Colonic mucosa (tissue), 4 donors: ENCODE results near the gene DAZAP1. TPM values are rescaled to one million over a fixed set of nuclear protein-coding genes. Genes with fewer than 3 reads are reported as not detected.
A peak's percentile ranks its signal among the peaks of the same experiment; 100 is the strongest.

Source experiments
- DNase-seq: peaks from one replicate; pipeline ENCODE4 v3.0.0-alpha.2; 2020
- H3K27ac ChIP-seq: fragments of 200-600 bp; one replicate; pipeline ENCODE4 v1.8.0; 2021
- H3K27me3 ChIP-seq: fragments of 200-600 bp; one replicate; pipeline ENCODE4 v1.8.0; 2021
- H3K36me3 ChIP-seq: fragments of 200-600 bp; one replicate; pipeline ENCODE4 v1.8.0; 2021
- H3K4me1 ChIP-seq: fragments of 200-600 bp; one replicate; pipeline ENCODE4 v1.8.0; 2021; ENCODE audit warnings: mild to moderate bottlenecking
- H3K4me3 ChIP-seq: fragments of 200-600 bp; one replicate; pipeline ENCODE4 v1.8.0; 2021
- H3K9ac ChIP-seq, 2 donors: one replicate each; pipeline ENCODE4 v1.7.0; 2013; ENCODE audit warnings: control low read depth in 2 of 2, low read depth in 2 of 2, low read length in 2 of 2
- H3K9me3 ChIP-seq: fragments of 200-600 bp; one replicate; pipeline ENCODE4 v1.8.0; 2021
- CTCF ChIP-seq: fragments of 200-600 bp; IDR thresholded peaks from one replicate; pipeline ENCODE4 v1.8.0; 2022; ENCODE audit warnings: antibody characterized with exemption, mild to moderate bottlenecking
- intact Hi-C: fragments of 100-400 bp; cut with DNase I; formaldehyde crosslinking; loops from one replicate; pipeline ENCODE4 v1.14.1; 2022
- total RNA-seq, 2 donors: library from RNA; stranded (reverse); fragmentation: NEBNext Ultra II Directional in 1 of 2; extraction: Animal tissue kit (Norgen Biotek cat#: 25700) in 1 of 2; gene quantifications; one replicate each; pipeline ENCODE4 v1.2.1, GENCODE V29; 2021
- donor health status: healthy.
- donor health status: DM: no; HTN: no; CAD: no.
- donor health status: DM: no; HTN: no; CAD: no.

The DAZAP1 gene
- total RNA-seq, 2 donors from 2014 or later, result 92.9 to 210 TPM

GRCh38 chr19:1366899-1367870 lies 40.2 kb upstream of the DAZAP1 start:
- Histone ChIP-seq H3K4me3 (no peak overlapping the region), H3K27me3 (no peaks in the 10 kb centered on the region), H3K9me3 (no peaks in the 10 kb centered on the region), H3K36me3 (no peaks in the 10 kb centered on the region), H3K9ac (peak overlapping the region in 1 of 2 donors; percentile 24), H3K27ac (no peak overlapping the region), H3K4me1 (no peaks in the 10 kb centered on the region)
- TF ChIP-seq CTCF, result no peak
- intact Hi-C loops, result no loop called here
- no peak for DNase-seq

GRCh38 chr19:1369214-1369805 lies 38.1 kb upstream of the DAZAP1 start:
- H3K9me3 ChIP-seq, result no peaks in the 10 kb centered on the region
- no peak overlapping the region for H3K9ac ChIP-seq
- no peak overlapping the region for H3K4me3 ChIP-seq
- H3K27ac ChIP-seq, result no peak overlapping the region
- no peaks in the 10 kb centered on the region for H3K4me1 ChIP-seq
- intact Hi-C loops, result no loop called here
- H3K27me3 ChIP-seq, result no peaks in the 10 kb centered on the region
- TF ChIP-seq CTCF, result no peak
- DNase-seq, result no peak
- H3K36me3 ChIP-seq, result no peaks in the 10 kb centered on the region

GRCh38 chr19:1370579-1371361 lies 36.6 kb upstream of the DAZAP1 start:
- Histone ChIP-seq H3K4me1 (no peaks in the 10 kb centered on the region), H3K9me3 (no peaks in the 10 kb centered on the region), H3K36me3 (no peaks in the 10 kb centered on the region), H3K9ac (no peak overlapping the region), H3K27ac (no peak overlapping the region), H3K4me3 (no peak overlapping the region), H3K27me3 (no peaks in the 10 kb centered on the region)
- intact Hi-C loops, result loop anchor here (5.0 kb wide), 1 partner anchor 93 kb away; the partner anchor contains the start of gene FAM174C
- no peak for DNase-seq
- no peak for TF ChIP-seq CTCF

- no peaks in the 10 kb centered on the region for H3K36me3 ChIP-seq
- H3K27me3 ChIP-seq, result no peaks in the 10 kb centered on the region
- H3K9me3 ChIP-seq, result no peaks in the 10 kb centered on the region
- TF ChIP-seq CTCF, result no peak
- no peak overlapping the region for H3K9ac ChIP-seq
- H3K27ac ChIP-seq, result no peak overlapping the region
- no peak for DNase-seq
- intact Hi-C loops, result loop anchor here (5.0 kb wide), 1 partner anchor 96 kb away; the partner anchor contains the start of gene FAM174C
- H3K4me3 ChIP-seq, result no peak overlapping the region
- H3K4me1 ChIP-seq, result no peaks in the 10 kb centered on the region
These were observed 34.3 kb upstream of the DAZAP1 start for GRCh38 chr19:1373042-1373533.
